ENCODE measurements around the gene RPRD1B. TPM values are rescaled to one million over a fixed set of nuclear protein-coding genes. Genes with fewer than 3 reads are reported as not detected.

RPRD1B gene
- total and polyA plus RNA-seq, 2 of the 8 experiments (the other 6 are each of a cell fraction or from before 2014, with no cell fraction given), result 10.3 to 20.9 TPM

DNA sequence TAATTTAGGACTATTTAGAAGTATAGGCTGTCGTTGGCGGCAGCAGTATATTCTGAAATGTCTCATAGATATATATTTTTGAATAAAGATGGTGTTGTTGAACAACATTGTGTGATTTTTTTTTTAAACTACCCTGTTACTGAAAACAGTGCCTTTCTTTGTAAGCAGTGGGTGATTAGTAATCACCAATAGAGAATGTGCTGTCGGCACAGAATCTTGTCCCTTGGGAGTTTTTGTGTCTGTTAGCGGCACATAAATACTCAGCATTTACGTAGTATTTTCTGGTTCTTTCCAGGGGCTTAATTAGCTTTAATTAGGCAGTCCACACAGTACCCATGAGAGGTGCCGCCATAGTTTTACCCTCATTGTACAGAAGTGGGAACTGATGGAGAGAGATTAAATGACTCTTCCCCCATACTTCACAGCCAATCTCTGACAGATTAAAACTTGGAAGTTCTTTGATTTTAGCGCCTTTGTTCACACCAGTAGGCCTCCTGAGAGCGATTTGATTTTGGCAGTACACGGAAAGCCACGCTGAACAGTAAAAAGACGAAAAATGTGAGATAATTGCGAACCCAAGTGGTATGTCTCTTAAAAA is 58.8 kb downstream of the RPRD1B start:
- Histone ChIP-seq H3K79me1 (ENCODE audit: low read depth, low read length) (no peaks in the 10 kb centered on the region; the same call in 1 of the 2 replicates), H3K23me2 (ENCODE audit: low read depth, low read length) (no peaks in the 10 kb centered on the region), H3K27me3 (replicated peaks in 1 of 4; ENCODE audit: control insufficient read depth in 3 of 4, extremely low read depth in 1 of 4, insufficient read depth in 3 of 4, low read length in 3 of 4) (no peaks in the 10 kb centered on the region), H3K79me2 (ENCODE audit: control insufficient read depth in 1 of 2, insufficient read depth in 2 of 2, low read length in 2 of 2) (no peaks in the 10 kb centered on the region), H3K9me3 (ENCODE audit: insufficient read depth in 2 of 2, low read depth in 1 of 2, low read length in 1 of 2) (no peaks in the 10 kb centered on the region), H2BK15ac (ENCODE audit: low read length) (no peak overlapping the region), H3K56ac (replicated peaks; ENCODE audit: insufficient read length, low read depth, low read length) (no peak overlapping the region), H3K4me2 (ENCODE audit: insufficient read depth in 1 of 2, low read depth in 2 of 2, low read length in 2 of 2) (no peak overlapping the region), H2BK20ac (ENCODE audit: low read length) (no peak overlapping the region), H2AK5ac (ENCODE audit: low read depth, low read length) (no peak overlapping the region), H4K91ac (replicated peaks; ENCODE audit: insufficient read length, low read length) (no peak overlapping the region), H3K18ac (ENCODE audit: extremely low read depth, low read length) (no peak overlapping the region), H2AFZ (ENCODE audit: low read length) (no peak overlapping the region), H3K9ac (replicated peaks in 1 of 4; ENCODE audit: extremely low read depth in 1 of 4, low read depth in 3 of 4, low read length in 3 of 4) (no peak overlapping the region), H4K20me1 (replicated peaks in 1 of 2; ENCODE audit: control insufficient read depth in 1 of 2, insufficient read depth in 2 of 2, low read length in 2 of 2) (no peaks in the 10 kb centered on the region), H4K8ac (ENCODE audit: extremely low read depth, insufficient read depth, low read length) (no peak overlapping the region), H3K36me3 (ENCODE audit: control insufficient read depth in 2 of 4, insufficient read depth in 4 of 4, low read length in 3 of 4) (peaks cover 0 to 22% (median 15%) of the 10 kb centered on the region in 4 experiments), H3K23ac (ENCODE audit: insufficient read length) (no peak overlapping the region), H4K5ac (ENCODE audit: insufficient read length, low read depth, low read length) (no peak overlapping the region), H3K4me1 (replicated peaks in 1 of 4; ENCODE audit: control insufficient read depth in 3 of 4, insufficient read depth in 4 of 4, low read length in 3 of 4) (no peaks in the 10 kb centered on the region), H2BK12ac (ENCODE audit: low read depth, low read length) (no peak overlapping the region), H3K27ac (ENCODE audit: low read depth, low read length) (no peak overlapping the region), H3K4me3 (ENCODE audit: extremely low read depth in 1 of 4, insufficient read depth in 2 of 4, low read depth in 3 of 4, low read length in 4 of 4) (no peak overlapping the region), H2BK5ac (ENCODE audit: low read depth, low read length) (no peak overlapping the region), H3K4ac (replicated peaks; ENCODE audit: insufficient read length, low read depth, low read length) (no peak overlapping the region), H3K14ac (ENCODE audit: insufficient read length) (no peak overlapping the region), H2BK120ac (replicated peaks; ENCODE audit: low read depth, low read length) (no peak overlapping the region)
- WGBS, 2 experiments (ENCODE audit: extremely low coverage in 1 of 2, insufficient coverage in 1 of 2, insufficient read length in 1 of 2, insufficient replicate concordance in 2 of 2, low coverage in 1 of 2, low lambda C conversion rate in 2 of 2, missing lambda C conversion rate in 1 of 2), result 94% methylated on average over 12 of the region's 12 CpGs; no CpG with 5 or more reads in 1 of the 2 experiments
- CTCF ChIA-PET (ENCODE audit: partially characterized antibody), result interaction anchor here (1.0 kb wide), 1 partner anchor 35 kb away, joined by 5 read pairs; no protein-coding TSS in a partner anchor
- FAIRE-seq (no peak), DNase-seq (ENCODE audit: low read depth in 1 of 2, low spot score in 2 of 2) (no peak)
- TF ChIP-seq KDM4A (IDR thresholded peaks at IDR 0.05; ENCODE audit: low read depth, low read length, severe bottlenecking), result no peak
- no peak for TF ChIP-seq JUN (IDR thresholded peaks at IDR 0.05; ENCODE audit: low read depth, low read length)
- no peak for TF ChIP-seq HDAC2 (IDR thresholded peaks at IDR 0.05; ENCODE audit: borderline replicate concordance in 1 of 2, low read depth in 2 of 2, low read length in 2 of 2)
- no peak for TF ChIP-seq SRF (IDR thresholded peaks at IDR 0.05; ENCODE audit: low read depth, low read length)
- no peak for TF ChIP-seq SUZ12 (IDR thresholded peaks at IDR 0.05; ENCODE audit: low read length)
- no peak for TF ChIP-seq RXRA (IDR thresholded peaks at IDR 0.05; ENCODE audit: insufficient read depth, low read depth, low read length)
- TF ChIP-seq KDM1A (IDR thresholded peaks at IDR 0.05; ENCODE audit: borderline replicate concordance, low read length), result no peak
- no peak for TF ChIP-seq SIRT6 (IDR thresholded peaks at IDR 0.05; ENCODE audit: low read length)
- no peak for TF ChIP-seq SAP30 (IDR thresholded peaks at IDR 0.05; ENCODE audit: insufficient read depth, insufficient replicate concordance, low read length)
- TF ChIP-seq CEBPB (IDR thresholded peaks at IDR 0.05; ENCODE audit: low read depth, low read length), result no peak
- POLR2A ChIA-PET (ENCODE audit: partially characterized antibody), result no interaction called here
